Measurements from ENCODE around the gene NECAB2. TPM values are rescaled to one million over a fixed set of nuclear protein-coding genes. Genes with fewer than 3 reads are reported as not detected.
A peak's percentile ranks its signal among the peaks of the same experiment; 100 is the strongest.

The NECAB2 gene
- total and polyA plus RNA-seq, 2 experiments from 2014 or later: 1.2 TPM; not detected in 1

DNA sequence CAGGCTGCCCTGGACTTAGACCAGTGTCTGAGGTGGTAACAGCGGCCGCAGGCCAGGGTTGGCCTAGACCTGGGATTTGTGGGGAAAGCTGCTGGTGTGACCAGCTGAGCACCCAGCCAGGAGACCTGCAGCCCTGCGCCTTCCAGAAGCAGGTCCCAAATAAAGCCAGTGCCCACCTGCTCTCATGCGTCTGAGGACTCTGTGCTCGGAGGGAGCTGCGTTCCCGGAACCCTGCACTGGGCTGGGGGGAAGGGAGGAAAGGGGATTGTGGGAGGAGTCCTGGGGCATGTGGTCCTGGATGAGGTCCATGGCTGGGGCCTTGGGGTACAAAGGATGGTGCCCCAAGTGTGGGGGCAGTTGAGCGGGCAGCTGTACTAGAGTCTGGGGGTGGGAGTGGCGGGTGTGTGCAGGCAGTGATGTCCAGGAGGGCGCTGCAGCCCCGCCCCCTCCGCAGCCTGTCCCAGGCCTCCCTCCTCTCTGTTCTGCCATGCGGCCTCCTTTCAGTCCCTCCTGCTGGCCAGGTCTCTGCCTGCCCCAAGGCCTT is 1.8 kb upstream of the NECAB2 start:
- H3K4me3 ChIP-seq: no peak overlapping the region
- H3K27ac ChIP-seq: no peak overlapping the region
- no peaks in the 10 kb centered on the region for H3K4me1 ChIP-seq (ENCODE audit: insufficient read depth)
- no peaks in the 10 kb centered on the region for H3K9me2 ChIP-seq (ENCODE audit: insufficient read depth)
- H3K9me3 ChIP-seq (ENCODE audit: low read depth): no peaks in the 10 kb centered on the region
- H3K36me3 ChIP-seq (ENCODE audit: low read depth): no peaks in the 10 kb centered on the region; the same call in 1 of the 2 replicates
- in situ Hi-C loops (cut with MboI): loop anchor here (5.0 kb wide), 1 partner anchor 81 kb away; no protein-coding TSS in a partner anchor
- no peak overlapping the region for H3K4me2 ChIP-seq (ENCODE audit: unreplicated experiment)
- no peak overlapping the region for H3K9ac ChIP-seq
- H3K79me2 ChIP-seq (ENCODE audit: insufficient read depth): no peaks in the 10 kb centered on the region
- TF ChIP-seq EZH2 (IDR thresholded peaks at IDR 0.05; ENCODE audit: insufficient read depth, poor library complexity, severe bottlenecking) (no peak), EZH2phosphoT487 (IDR thresholded peaks at IDR 0.05; ENCODE audit: insufficient read depth, low read depth) (no peak)
- no peak overlapping the region for H2AFZ ChIP-seq
- H3F3A ChIP-seq (ENCODE audit: insufficient read depth): no peaks in the 10 kb centered on the region
- H3K27me3 ChIP-seq (replicated peaks; ENCODE audit: insufficient read depth): no peaks in the 10 kb centered on the region; the same call in 1 of the 2 replicates
- WGBS, 2 experiments (ENCODE audit: low coverage in 1 of 2, low lambda C conversion rate in 2 of 2, missing lambda C conversion rate in 2 of 2): 85 to 94% methylated on average over 8 to 13 of the region's 13 CpGs
- DNase-seq: no peak
- H4K20me1 ChIP-seq (ENCODE audit: insufficient read depth): no peaks in the 10 kb centered on the region

DNA sequence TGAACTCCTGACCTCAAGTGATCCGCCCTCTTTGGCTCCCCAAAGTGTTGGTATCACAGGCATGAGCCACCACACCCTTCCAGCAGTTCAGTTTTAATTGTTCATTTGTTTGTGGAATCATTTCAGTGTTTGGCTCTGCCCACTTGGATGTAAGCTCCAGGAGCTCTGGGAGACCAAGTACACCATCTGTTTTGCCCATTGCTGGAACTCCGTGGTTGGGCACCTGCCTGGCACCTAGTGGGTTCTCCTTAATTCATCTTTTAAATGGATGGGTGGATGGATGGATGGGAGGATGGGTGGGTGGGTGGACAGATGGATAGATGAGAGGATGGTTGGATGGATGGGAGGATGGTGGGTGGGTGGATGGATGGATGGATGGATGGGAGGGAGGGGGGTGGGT is 953 bp upstream of the NECAB2 start:
- TF ChIP-seq EZH2 (IDR thresholded peaks at IDR 0.05; ENCODE audit: insufficient read depth, poor library complexity, severe bottlenecking): no peak
- no peak for TF ChIP-seq EZH2phosphoT487 (IDR thresholded peaks at IDR 0.05; ENCODE audit: insufficient read depth, low read depth)
- no peaks in the 10 kb centered on the region for H3K9me2 ChIP-seq (ENCODE audit: insufficient read depth)
- no peak overlapping the region for H3K4me2 ChIP-seq (ENCODE audit: unreplicated experiment)
- no peaks in the 10 kb centered on the region for H3F3A ChIP-seq (ENCODE audit: insufficient read depth)
- no peak for DNase-seq
- no peaks in the 10 kb centered on the region for H3K4me1 ChIP-seq (ENCODE audit: insufficient read depth)
- H3K79me2 ChIP-seq (ENCODE audit: insufficient read depth): no peaks in the 10 kb centered on the region
- WGBS, 2 experiments (ENCODE audit: low coverage in 1 of 2, low lambda C conversion rate in 2 of 2, missing lambda C conversion rate in 2 of 2): 50 to 52% methylated on average over 2 of the region's 2 CpGs
- in situ Hi-C loops (cut with MboI): loop anchor here (5.0 kb wide), 1 partner anchor 80 kb away; no protein-coding TSS in a partner anchor
- H4K20me1 ChIP-seq (ENCODE audit: insufficient read depth): no peaks in the 10 kb centered on the region
- H2AFZ ChIP-seq: no peak overlapping the region
- H3K27ac ChIP-seq: no peak overlapping the region
- H3K4me3 ChIP-seq: no peak overlapping the region
- no peaks in the 10 kb centered on the region; the same call in 1 of the 2 replicates for H3K27me3 ChIP-seq (replicated peaks; ENCODE audit: insufficient read depth)
- no peaks in the 10 kb centered on the region for H3K36me3 ChIP-seq (ENCODE audit: low read depth)
- no peak overlapping the region for H3K9ac ChIP-seq
- H3K9me3 ChIP-seq (ENCODE audit: low read depth): no peaks in the 10 kb centered on the region

DNA sequence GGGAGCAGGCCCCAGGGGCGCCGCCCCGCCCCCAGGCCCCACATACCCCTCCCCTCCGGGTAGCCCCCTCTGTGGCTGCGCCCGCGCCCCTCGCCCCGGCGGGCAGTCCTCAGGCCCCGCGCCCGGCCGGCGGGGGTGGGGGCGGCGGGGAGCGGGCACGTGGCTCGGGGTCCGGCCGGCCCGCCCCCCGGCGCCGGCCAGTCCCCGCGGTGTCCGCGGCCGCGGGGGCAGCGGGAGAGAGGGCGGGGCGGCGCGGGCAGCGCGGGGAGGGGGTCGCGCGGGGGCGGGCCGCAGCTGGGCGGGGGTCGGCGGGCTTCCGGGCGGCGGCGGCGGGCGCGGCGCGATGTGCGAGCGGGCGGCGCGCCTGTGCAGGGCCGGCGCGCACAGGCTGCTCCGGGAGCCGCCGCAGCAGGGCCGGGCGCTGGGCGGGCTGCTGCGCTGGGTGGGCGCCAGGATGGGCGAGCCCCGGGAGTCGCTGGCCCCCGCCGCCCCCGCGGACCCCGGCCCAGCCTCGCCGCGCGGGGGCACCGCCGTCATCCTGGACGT is 335 bp downstream of the NECAB2 start:
- no peak for TF ChIP-seq EZH2phosphoT487 (IDR thresholded peaks at IDR 0.05; ENCODE audit: insufficient read depth, low read depth)
- no peak for TF ChIP-seq EZH2 (IDR thresholded peaks at IDR 0.05; ENCODE audit: insufficient read depth, poor library complexity, severe bottlenecking)
- in situ Hi-C loops (cut with MboI): loop anchor here (5.0 kb wide), 1 partner anchor 79 kb away; no protein-coding TSS in a partner anchor
- H3K9me3 ChIP-seq (ENCODE audit: low read depth): no peaks in the 10 kb centered on the region
- whole genome bisulfite sequencing, 2 experiments (ENCODE audit: low coverage in 1 of 2, low lambda C conversion rate in 2 of 2, missing lambda C conversion rate in 2 of 2): 4% methylated on average over 10 of the region's 87 CpGs; no CpG with 5 or more reads in 1 of the 2 experiments
- no peaks in the 10 kb centered on the region; the same call in 1 of the 2 replicates for H3K27me3 ChIP-seq (replicated peaks; ENCODE audit: insufficient read depth)
- no peak overlapping the region for H3K27ac ChIP-seq
- no peak overlapping the region for H2AFZ ChIP-seq
- no peaks in the 10 kb centered on the region for H3K36me3 ChIP-seq (ENCODE audit: low read depth)
- H3K4me2 ChIP-seq (ENCODE audit: unreplicated experiment): peak overlapping the region; percentile 28
- H3K4me3 ChIP-seq: peak overlapping the region; percentile 65; the same call in 1 of the 2 replicates
- no peaks in the 10 kb centered on the region for H4K20me1 ChIP-seq (ENCODE audit: insufficient read depth)
- DNase-seq: peak; percentile 53
- H3K9me2 ChIP-seq (ENCODE audit: insufficient read depth): no peaks in the 10 kb centered on the region
- no peaks in the 10 kb centered on the region for H3F3A ChIP-seq (ENCODE audit: insufficient read depth)
- no peak overlapping the region for H3K9ac ChIP-seq
- H3K4me1 ChIP-seq (ENCODE audit: insufficient read depth): no peaks in the 10 kb centered on the region
- no peaks in the 10 kb centered on the region for H3K79me2 ChIP-seq (ENCODE audit: insufficient read depth)

DNA sequence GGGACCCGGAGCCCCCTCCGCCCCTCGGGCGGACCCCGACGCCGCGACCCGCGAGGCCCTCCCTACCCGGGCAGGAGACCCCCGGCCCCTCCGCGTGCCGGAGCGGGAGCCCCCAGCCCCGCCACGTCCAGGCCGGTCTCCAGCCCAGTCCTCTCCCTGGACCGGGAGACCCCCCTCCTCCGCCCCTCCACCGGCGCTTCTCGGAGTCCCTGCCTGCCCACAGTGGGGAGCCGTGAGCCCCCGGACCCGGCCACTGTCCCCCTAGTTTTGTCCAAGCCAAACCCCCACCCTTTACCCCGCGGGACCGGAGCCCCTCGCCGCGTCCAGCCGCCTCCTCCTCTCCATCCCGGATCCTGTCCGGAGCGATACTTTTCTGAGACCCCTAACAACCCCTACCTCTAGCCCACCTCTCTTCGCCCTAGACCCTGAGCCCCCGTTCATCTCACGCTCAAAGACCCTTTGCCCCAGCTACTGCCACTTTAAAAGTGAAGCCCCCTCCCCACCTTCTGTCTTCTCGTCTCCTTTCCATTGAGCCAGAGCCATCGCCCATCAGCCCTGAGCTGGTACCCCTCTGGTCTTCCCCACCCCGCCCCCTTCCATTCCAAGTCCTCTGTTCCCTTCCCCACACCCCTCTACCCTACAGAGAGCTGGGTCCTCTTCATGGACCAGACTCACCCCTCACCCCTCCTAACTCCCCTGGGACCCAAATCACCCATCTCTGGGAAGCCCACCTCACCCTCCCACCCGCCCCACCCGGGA is 1.0 kb downstream of the NECAB2 start:
- no peaks in the 10 kb centered on the region for H3F3A ChIP-seq (ENCODE audit: insufficient read depth)
- no peaks in the 10 kb centered on the region; the same call in 1 of the 2 replicates for H3K27me3 ChIP-seq (replicated peaks; ENCODE audit: insufficient read depth)
- H3K9ac ChIP-seq: no peak overlapping the region
- no peaks in the 10 kb centered on the region for H3K9me2 ChIP-seq (ENCODE audit: insufficient read depth)
- no peaks in the 10 kb centered on the region for H3K36me3 ChIP-seq (ENCODE audit: low read depth)
- no peak for DNase-seq
- WGBS, 2 experiments (ENCODE audit: low coverage in 1 of 2, low lambda C conversion rate in 2 of 2, missing lambda C conversion rate in 2 of 2): 10 to 28% methylated on average over 7 to 26 of the region's 45 CpGs
- H2AFZ ChIP-seq: no peak overlapping the region
- no peaks in the 10 kb centered on the region for H4K20me1 ChIP-seq (ENCODE audit: insufficient read depth)
- H3K4me2 ChIP-seq (ENCODE audit: unreplicated experiment): no peak overlapping the region
- no peaks in the 10 kb centered on the region for H3K4me1 ChIP-seq (ENCODE audit: insufficient read depth)
- no peak overlapping the region for H3K27ac ChIP-seq
- no peak overlapping the region for H3K4me3 ChIP-seq
- no peak for TF ChIP-seq EZH2 (IDR thresholded peaks at IDR 0.05; ENCODE audit: insufficient read depth, poor library complexity, severe bottlenecking)
- no peak for TF ChIP-seq EZH2phosphoT487 (IDR thresholded peaks at IDR 0.05; ENCODE audit: insufficient read depth, low read depth)
- H3K9me3 ChIP-seq (ENCODE audit: low read depth): no peaks in the 10 kb centered on the region
- H3K79me2 ChIP-seq (ENCODE audit: insufficient read depth): no peaks in the 10 kb centered on the region
- in situ Hi-C loops (cut with MboI): loop anchor here (5.0 kb wide), 1 partner anchor 78 kb away; no protein-coding TSS in a partner anchor

Measured in GM23248 (cell line).